Ascending aorta (tissue), 2 donors: ENCODE data around the gene CDC73. TPM values are rescaled to one million over a fixed set of nuclear protein-coding genes. Genes with fewer than 3 reads are reported as not detected.

ENCODE experiments used
- DNase-seq, 2 donors: peaks; one replicate each; pipeline ENCODE4 v3.0.0-alpha.2; 2019; ENCODE audit warnings: low spot score in 2 of 2
- H3K27ac ChIP-seq, 2 donors: fragments of 200-600 bp; sonication (generic); one replicate each; pipeline ENCODE4 v1.5.1; 2016 to 2017; ENCODE audit warnings: mild to moderate bottlenecking in 1 of 2
- H3K27me3 ChIP-seq: fragments of 200-600 bp; sonication (generic); one replicate; pipeline ENCODE4 v1.5.1; 2017
- H3K36me3 ChIP-seq, 2 donors: fragments of 200-600 bp; sonication (generic); one replicate each; pipeline ENCODE4 v1.5.1; 2016
- H3K4me1 ChIP-seq, 2 donors: fragments of 200-600 bp; sonication (generic); one replicate each; pipeline ENCODE4 v1.5.1; 2016 to 2017; ENCODE audit warnings: mild to moderate bottlenecking in 1 of 2
- H3K4me3 ChIP-seq, 2 donors: fragments of 200-600 bp; sonication (generic); one replicate each; pipeline ENCODE4 v1.5.1; 2016 to 2017; ENCODE audit warnings: mild to moderate bottlenecking in 1 of 2
- H3K9me3 ChIP-seq, 2 donors: fragments of 200-600 bp; sonication (generic); one replicate each; pipeline ENCODE4 v1.5.1; 2016
- intact Hi-C: fragments of 100-400 bp; cut with DNase I; formaldehyde crosslinking; loops from one replicate; pipeline ENCODE4 v1.15.1; 2023
- total RNA-seq: library from RNA; depleted of rRNA; stranded (reverse); fragments of >200 nt; gene quantifications from one replicate; pipeline ENCODE4 v1.1.0, GENCODE V29; 2016
- TF ChIP-seq, protein P1 (sequence below), 3 experiments: fragments of 200-600 bp in 2 of 3; fragments of 450-650 bp in 1 of 3; sonication (generic) in 2 of 3; IDR thresholded peaks; one replicate each; pipeline ENCODE4 v1.5.1; 2016 to 2019; ENCODE audit warnings: antibody characterized with exemption in 3 of 3, mild to moderate bottlenecking in 1 of 3, moderate library complexity in 1 of 3

Gene CDC73
- total RNA-seq, 1 donor from 2014 or later: 26.5 TPM

DNA sequence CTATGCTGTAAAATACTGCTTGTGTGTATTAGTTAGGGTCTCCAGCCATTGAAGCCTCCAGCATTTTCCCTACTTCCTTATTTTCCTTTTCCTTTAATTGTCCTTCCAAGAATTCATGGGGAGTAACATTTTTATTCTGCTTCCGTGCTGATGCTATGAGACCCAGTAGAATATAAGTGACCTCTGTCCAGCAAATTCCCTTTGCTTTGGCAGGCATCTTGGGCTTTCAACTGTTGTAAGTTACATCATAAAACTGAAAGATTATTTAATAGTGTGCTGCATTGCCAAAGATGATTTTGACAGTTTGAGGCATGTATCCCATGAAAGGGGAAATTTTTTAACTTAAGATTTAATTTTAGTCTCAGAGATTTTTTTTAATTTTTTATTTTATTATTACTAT, 112.7 kb downstream of the CDC73 start:
- TF ChIP-seq, protein P1, sequence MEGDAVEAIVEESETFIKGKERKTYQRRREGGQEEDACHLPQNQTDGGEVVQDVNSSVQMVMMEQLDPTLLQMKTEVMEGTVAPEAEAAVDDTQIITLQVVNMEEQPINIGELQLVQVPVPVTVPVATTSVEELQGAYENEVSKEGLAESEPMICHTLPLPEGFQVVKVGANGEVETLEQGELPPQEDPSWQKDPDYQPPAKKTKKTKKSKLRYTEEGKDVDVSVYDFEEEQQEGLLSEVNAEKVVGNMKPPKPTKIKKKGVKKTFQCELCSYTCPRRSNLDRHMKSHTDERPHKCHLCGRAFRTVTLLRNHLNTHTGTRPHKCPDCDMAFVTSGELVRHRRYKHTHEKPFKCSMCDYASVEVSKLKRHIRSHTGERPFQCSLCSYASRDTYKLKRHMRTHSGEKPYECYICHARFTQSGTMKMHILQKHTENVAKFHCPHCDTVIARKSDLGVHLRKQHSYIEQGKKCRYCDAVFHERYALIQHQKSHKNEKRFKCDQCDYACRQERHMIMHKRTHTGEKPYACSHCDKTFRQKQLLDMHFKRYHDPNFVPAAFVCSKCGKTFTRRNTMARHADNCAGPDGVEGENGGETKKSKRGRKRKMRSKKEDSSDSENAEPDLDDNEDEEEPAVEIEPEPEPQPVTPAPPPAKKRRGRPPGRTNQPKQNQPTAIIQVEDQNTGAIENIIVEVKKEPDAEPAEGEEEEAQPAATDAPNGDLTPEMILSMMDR (IDR thresholded peaks at IDR 0.05): no peak
- DNase-seq: no peak
- intact Hi-C loops: no loop called here
- Histone ChIP-seq H3K27ac (no peak overlapping the region), H3K4me1 (no peaks in the 10 kb centered on the region), H3K9me3 (no peaks in the 10 kb centered on the region), H3K36me3 (peaks cover 9 to 38% of the 10 kb centered on the region in 2 donors), H3K4me3 (no peak overlapping the region), H3K27me3 (no peaks in the 10 kb centered on the region)

DNA sequence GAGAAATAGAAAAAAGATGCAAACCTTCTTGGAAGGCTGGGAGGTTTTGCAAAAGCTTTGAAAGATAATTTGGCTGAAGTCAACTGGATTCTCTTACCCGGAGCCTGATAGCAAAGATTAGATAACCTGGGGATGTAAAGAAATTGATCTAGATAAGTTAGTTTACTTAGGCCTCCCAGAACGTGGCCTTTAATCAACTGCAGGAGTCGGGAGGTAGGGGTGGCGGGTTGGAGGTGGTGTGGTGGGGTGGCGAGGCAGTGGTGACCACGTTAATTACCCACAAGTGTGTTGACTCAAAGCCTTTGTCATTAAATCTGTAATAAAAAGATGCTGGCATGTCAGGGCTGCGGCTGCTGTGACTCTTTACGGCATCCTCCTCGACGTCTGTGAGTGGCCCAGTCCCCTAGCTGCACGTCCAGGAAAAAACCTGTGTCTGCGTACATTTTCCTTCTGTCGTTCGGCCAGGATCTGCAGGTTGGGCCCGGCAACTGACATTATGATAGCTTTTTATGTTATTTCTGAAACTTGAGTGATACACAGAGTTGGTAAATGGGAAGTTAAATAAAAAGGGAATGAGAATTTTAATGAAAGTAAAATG, 115.6 kb downstream of the CDC73 start:
- no peaks in the 10 kb centered on the region for H3K27me3 ChIP-seq
- H3K27ac ChIP-seq: no peak overlapping the region
- H3K36me3 ChIP-seq: peaks cover 9 to 38% of the 10 kb centered on the region in 2 donors
- intact Hi-C loops: no loop called here
- no peak for DNase-seq
- H3K9me3 ChIP-seq: no peaks in the 10 kb centered on the region
- no peak overlapping the region for H3K4me3 ChIP-seq
- H3K4me1 ChIP-seq: no peaks in the 10 kb centered on the region
- TF ChIP-seq, protein P1 (IDR thresholded peaks at IDR 0.05): no peak

DNA sequence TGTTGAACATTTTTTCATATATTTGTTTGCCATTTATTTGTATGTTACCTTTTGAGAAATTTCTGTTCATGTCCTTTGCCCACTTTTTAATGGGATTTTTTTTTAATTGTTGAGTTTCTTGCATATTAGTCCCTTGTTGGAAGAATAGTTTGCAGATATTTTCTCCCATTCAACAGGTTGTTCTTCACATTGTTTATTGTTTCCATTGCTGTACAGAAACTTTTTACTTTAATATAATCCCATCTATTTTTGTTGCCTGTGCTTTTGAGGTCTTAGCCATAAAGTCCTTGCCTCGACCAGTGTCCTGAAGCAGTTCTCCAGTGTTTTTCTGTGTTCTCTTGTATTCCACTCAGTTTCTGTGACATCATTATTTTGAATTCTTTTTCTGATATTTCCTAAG, 118.8 kb downstream of the CDC73 start:
- H3K4me1 ChIP-seq: no peaks in the 10 kb centered on the region
- H3K27ac ChIP-seq: no peak overlapping the region
- DNase-seq: no peak
- no peaks in the 10 kb centered on the region for H3K9me3 ChIP-seq
- intact Hi-C loops: no loop called here
- H3K27me3 ChIP-seq: no peaks in the 10 kb centered on the region
- TF ChIP-seq, protein P1 (IDR thresholded peaks at IDR 0.05): no peak
- H3K4me3 ChIP-seq: no peak overlapping the region
- peaks cover 9 to 38% of the 10 kb centered on the region in 2 donors for H3K36me3 ChIP-seq

DNA sequence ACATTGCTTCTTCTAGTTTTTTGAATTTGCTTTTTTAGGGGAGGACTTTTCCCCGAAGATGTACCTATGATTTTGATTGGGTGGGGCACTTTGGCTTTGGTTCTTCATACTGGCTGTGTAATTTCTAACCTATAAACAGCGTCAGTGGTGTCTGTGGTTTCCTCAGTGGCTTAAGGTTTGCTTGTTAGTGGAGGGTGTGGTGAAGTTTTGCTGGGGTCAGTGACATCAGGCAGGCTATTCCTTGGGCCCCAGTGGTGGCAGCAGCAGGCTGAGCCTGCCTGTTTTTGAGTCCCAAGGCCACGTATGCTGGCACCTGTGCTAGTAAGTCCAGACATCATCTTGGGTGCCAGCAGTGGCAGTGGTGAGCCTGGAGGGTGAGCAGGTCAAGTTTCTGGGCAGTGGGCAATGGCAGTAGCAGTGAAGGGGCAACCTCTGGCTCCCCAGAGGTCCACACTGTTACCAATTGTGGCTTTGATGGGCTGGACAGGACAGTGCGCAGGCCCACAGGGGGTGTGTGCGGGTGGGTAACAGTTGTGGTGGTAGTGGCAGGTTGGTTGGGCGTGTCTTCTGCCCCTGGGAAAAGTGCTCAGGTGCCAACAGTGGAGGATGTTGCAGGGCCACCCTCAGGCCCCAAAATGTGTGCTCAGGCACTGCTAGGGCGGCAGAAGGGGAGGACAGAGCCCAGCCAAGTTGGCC, 119.4 kb downstream of the CDC73 start:
- intact Hi-C loops: no loop called here

DNA sequence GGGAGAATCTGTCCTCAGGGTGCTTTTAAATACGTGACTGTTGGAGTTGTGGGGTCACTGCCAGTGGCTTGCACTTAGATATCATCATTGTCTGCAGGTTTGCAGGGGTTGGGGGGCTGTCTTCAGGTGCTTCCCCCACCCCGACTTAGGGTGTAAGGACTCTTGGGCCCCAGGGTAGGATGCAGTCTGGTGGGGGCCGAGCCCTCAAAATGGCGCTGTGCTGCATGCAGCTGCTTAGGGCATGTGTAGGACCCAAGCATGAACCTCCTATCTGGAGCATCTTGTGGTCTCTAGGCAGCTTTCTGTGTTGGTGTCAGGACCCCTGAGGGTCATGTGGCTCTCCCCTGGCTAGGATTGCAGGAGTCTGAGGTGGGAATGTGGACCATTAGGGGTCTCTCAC, 120.2 kb downstream of the CDC73 start:
- intact Hi-C loops: no loop called here

More for the DNA sequence above, 119.4 kb downstream of the CDC73 start:
- no peaks in the 10 kb centered on the region for H3K9me3 ChIP-seq
- peaks cover 7 to 32% of the 10 kb centered on the region in 2 donors for H3K36me3 ChIP-seq
- H3K4me1 ChIP-seq: no peaks in the 10 kb centered on the region
- no peak overlapping the region for H3K4me3 ChIP-seq
- H3K27ac ChIP-seq: no peak overlapping the region
- TF ChIP-seq, protein P1 (IDR thresholded peaks at IDR 0.05): no peak
- no peak for DNase-seq
- no peaks in the 10 kb centered on the region for H3K27me3 ChIP-seq

More for the DNA sequence above, 120.2 kb downstream of the CDC73 start:
- TF ChIP-seq, protein P1 (IDR thresholded peaks at IDR 0.05): no peak
- Histone ChIP-seq H3K27me3 (no peaks in the 10 kb centered on the region), H3K9me3 (peaks cover 0 to under 1% of the 10 kb centered on the region in 2 donors), H3K36me3 (peaks cover 6 to 32% of the 10 kb centered on the region in 2 donors), H3K4me3 (no peak overlapping the region), H3K27ac (no peak overlapping the region), H3K4me1 (no peaks in the 10 kb centered on the region)
- DNase-seq: no peak
